Measurements from ENCODE around the gene PCF11. TPM values are rescaled to one million over a fixed set of nuclear protein-coding genes. Genes with fewer than 3 reads are reported as not detected.

PCF11 gene
- total RNA-seq, 1 experiment from 2014 or later, result 41.9 TPM

DNA sequence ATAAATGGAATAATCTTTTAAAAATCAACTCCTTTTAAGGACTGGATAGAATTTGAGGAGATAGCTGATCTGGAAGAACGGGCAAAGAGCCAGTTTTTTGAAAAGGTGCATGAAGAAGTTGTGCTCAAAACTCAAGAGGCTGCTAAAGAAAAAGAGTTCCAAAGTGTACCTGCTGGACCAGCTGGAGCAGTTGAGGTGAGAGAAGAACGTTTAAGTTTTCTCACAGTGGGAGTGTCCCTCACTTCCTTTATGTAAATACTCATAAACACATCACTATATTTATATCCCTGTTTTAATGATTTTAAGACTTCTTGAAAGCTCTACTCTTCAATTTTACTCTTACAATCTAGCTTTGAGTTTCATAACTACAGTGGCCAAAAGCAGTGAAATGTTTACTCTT is 24.9 kb downstream of the PCF11 start:
- CTCF ChIA-PET, result no interaction called here
- DNase-seq (ENCODE audit: low read depth, low spot score), result no peak
- POLR2A ChIA-PET, result no interaction called here
- Histone ChIP-seq H3K4me1 (ENCODE audit: control insufficient read depth in 1 of 2, insufficient read depth in 2 of 2, low read length in 2 of 2) (no peaks in the 10 kb centered on the region), H4K20me1 (ENCODE audit: insufficient read depth) (0 out of 2 replicates have a peak, but pooled peaks cover 9% of the 10 kb centered on the region), H3K9ac (ENCODE audit: low read length) (no peak overlapping the region), H3K36me3 (ENCODE audit: control insufficient read depth in 1 of 2, insufficient read depth in 2 of 2, low read length in 2 of 2) (peaks cover 54 to 58% of the 10 kb centered on the region in 2 experiments), H3K4me3 (replicated peaks in 1 of 2; ENCODE audit: low read depth in 1 of 2, low read length in 2 of 2) (no peak overlapping the region), H3K27me3 (ENCODE audit: insufficient read depth, low read length) (no peaks in the 10 kb centered on the region), H3K9me2 (ENCODE audit: insufficient read depth) (no peaks in the 10 kb centered on the region), H2AFZ (ENCODE audit: low read depth, low read length, poor library complexity, severe bottlenecking) (no peak overlapping the region), H3K4me2 (ENCODE audit: low read length) (no peak overlapping the region), H3K9me3 (ENCODE audit: control insufficient read depth in 1 of 2, insufficient read depth in 1 of 2, low read depth in 1 of 2, low read length in 2 of 2) (no peaks in the 10 kb centered on the region), H3K27ac (ENCODE audit: low read depth, low read length) (no peak overlapping the region), H3K79me2 (ENCODE audit: insufficient read depth, low read length) (peaks cover 26% of the 10 kb centered on the region)
- RAD21 ChIA-PET (ENCODE audit: low non-redundant PET in 1 of 2, low total read pairs in 2 of 2, uncharacterized antibody in 2 of 2, unreplicated experiment in 2 of 2), result interaction anchor here in 1 of 2 experiments (0.7 kb wide), 1 partner anchor 406 kb away, joined by 3 read pairs; no protein-coding TSS in a partner anchor
- TF ChIP-seq EGR1 (IDR thresholded peaks at IDR 0.05; ENCODE audit: low read depth) (no peak), CEBPB (IDR thresholded peaks at IDR 0.05; ENCODE audit: low read depth) (no peak)
- no peak for ATAC-seq
- no TSS peak for BruUV-seq (replicated peaks)
- intact Hi-C loops (cut with micrococcal nuclease), result no loop called here

GRCh38 chr11:83185767-83186166 is 28.8 kb downstream of the PCF11 start:
- Histone ChIP-seq H3K27me3 (ENCODE audit: insufficient read depth, low read length) (no peaks in the 10 kb centered on the region), H3K36me3 (ENCODE audit: control insufficient read depth in 1 of 2, insufficient read depth in 2 of 2, low read length in 2 of 2) (peaks cover 30 to 40% of the 10 kb centered on the region in 2 experiments), H3K9me3 (ENCODE audit: control insufficient read depth in 1 of 2, insufficient read depth in 1 of 2, low read depth in 1 of 2, low read length in 2 of 2) (no peaks in the 10 kb centered on the region), H4K20me1 (ENCODE audit: insufficient read depth) (0 out of 2 replicates have a peak, but pooled peaks cover 5% of the 10 kb centered on the region), H3K4me1 (ENCODE audit: control insufficient read depth in 1 of 2, insufficient read depth in 2 of 2, low read length in 2 of 2) (no peaks in the 10 kb centered on the region), H2AFZ (ENCODE audit: low read depth, low read length, poor library complexity, severe bottlenecking) (no peak overlapping the region), H3K9me2 (ENCODE audit: insufficient read depth) (no peaks in the 10 kb centered on the region), H3K9ac (ENCODE audit: low read length) (no peak overlapping the region), H3K79me2 (ENCODE audit: insufficient read depth, low read length) (peaks cover 5% of the 10 kb centered on the region), H3K4me3 (replicated peaks in 1 of 2; ENCODE audit: low read depth in 1 of 2, low read length in 2 of 2) (no peak overlapping the region), H3K27ac (ENCODE audit: low read depth, low read length) (no peak overlapping the region), H3K4me2 (ENCODE audit: low read length) (no peak overlapping the region)
- intact Hi-C loops (cut with micrococcal nuclease), result no loop called here
- TF ChIP-seq REST (IDR thresholded peaks at IDR 0.05; ENCODE audit: low read depth) (no peak), TCF7L2 (IDR thresholded peaks at IDR 0.05; ENCODE audit: borderline replicate concordance, extremely low read depth, insufficient read depth, insufficient read length) (no peak), POLR2AphosphoS5 (IDR thresholded peaks at IDR 0.05; ENCODE audit: low read depth, low read length) (no peak), CBX3 (IDR thresholded peaks at IDR 0.05; ENCODE audit: low read depth) (no peak), SIN3A (IDR thresholded peaks at IDR 0.05; ENCODE audit: low read depth) (no peak), POLR2A (IDR thresholded peaks at IDR 0.05; ENCODE audit: borderline replicate concordance, extremely low read depth, insufficient read depth, insufficient read length) (no peak), CTCF (IDR thresholded peaks at IDR 0.05 in 2 of 3, conservative IDR thresholded peaks at IDR 0.05 in 1 of 3; ENCODE audit: borderline replicate concordance in 1 of 3, insufficient read depth in 1 of 3, low read depth in 2 of 3, low read length in 2 of 3) (no peak)
- ChIA-PET POLR2A (no interaction called here), CTCF (no interaction called here), RAD21 (ENCODE audit: low non-redundant PET in 1 of 2, low total read pairs in 2 of 2, uncharacterized antibody in 2 of 2, unreplicated experiment in 2 of 2) (no interaction called here)
- ATAC-seq, result no peak
- DNase-seq (ENCODE audit: low read depth, low spot score), result no peak
- BruUV-seq (replicated peaks), result no TSS peak

All from HCT116 (cell line).